K562 (cell line): ENCODE data around the gene SYCP1. TPM values are rescaled to one million over a fixed set of nuclear protein-coding genes. Genes with fewer than 3 reads are reported as not detected.

Experiments
- CEBPB ChIP-seq: fragments of 450-650 bp; IDR thresholded peaks from 2 replicates; pipeline ENCODE4 v1.6.1; 2016; ENCODE audit warnings: missing genetic modification characterization, missing compliant biosample characterization
- DNMT1 ChIP-seq: fragments of 450-650 bp; IDR thresholded peaks from 2 replicates; pipeline ENCODE4 v1.6.1; 2016; ENCODE audit warnings: antibody characterized with exemption, mild to moderate bottlenecking
- GABPB1 ChIP-seq: sonication (generic); formaldehyde crosslinking; IDR thresholded peaks from 2 replicates; pipeline ENCODE4 v1.8.0; 2022; ENCODE audit warnings: mild to moderate bottlenecking, missing genetic modification reagents
- HMGN3 ChIP-seq: IDR thresholded peaks from 2 replicates; pipeline ENCODE4 v1.6.1; 2011; ENCODE audit warnings: borderline replicate concordance, low read depth, mild to moderate bottlenecking, mixed read lengths, low read length; ENCODE audit not compliant: insufficient read length; ENCODE audit errors: extremely low read depth
- RBBP5 ChIP-seq: fragments of 200-600 bp; sonication (generic); IDR thresholded peaks from 2 replicates; pipeline ENCODE4 v1.6.1; 2012; ENCODE audit warnings: borderline replicate concordance, mild to moderate bottlenecking, low read length, control low read depth, inconsistent platforms; ENCODE audit not compliant: insufficient read depth, poor library complexity, severe bottlenecking
- TAF9B ChIP-seq: fragments of 450-650 bp; IDR thresholded peaks from 2 replicates; pipeline ENCODE4 v1.6.1; 2018; ENCODE audit warnings: mild to moderate bottlenecking; ENCODE audit not compliant: partially characterized antibody
- ZNF224 ChIP-seq: sonication (generic); formaldehyde crosslinking; IDR thresholded peaks from 2 replicates; pipeline ENCODE4 v1.8.0; 2022; ENCODE audit warnings: mild to moderate bottlenecking, missing genetic modification reagents
- ZNF717 ChIP-seq: fragments of 250-450 bp; sonication (Bioruptor Pico); IDR thresholded peaks from 2 replicates; pipeline ENCODE4 v1.5.0; 2021
- polyA plus RNA-seq, 8 experiments: library from polyadenylated mRNA; depleted of rRNA in 4 of 8; stranded (reverse) in 5 of 8; unstranded in 3 of 8; fragments of >200 nt; fragmentation: Nextera tagmentation in 2 of 8; fragmentation: Illumina TruSeq in 1 of 8; extraction: Ambion mirVana in 2 of 8; extraction: Trizol in 1 of 8; gene quantifications; 2 replicates each; pipeline versions ENCODE4 v1.2.1 to v1.2.3, GENCODE V29; 2011 to 2014; ENCODE audit warnings: inconsistent platforms in 1 of 8, missing spikeins in 1 of 8
- total RNA-seq, 7 experiments: library from RNA; depleted of rRNA in 6 of 7; stranded (reverse); fragments of >200 nt in 6 of 7; fragmentation: Illumina TruSeq in 2 of 7; extraction: Trizol in 2 of 7; gene quantifications; 2 replicates each; pipeline versions ENCODE4 v1.2.1 to v1.2.3, GENCODE V29; 2011 to 2021; ENCODE audit warnings: low replicate concordance in 1 of 7
- TF ChIP-seq, protein P1 (sequence below): fragments of 450-650 bp; IDR thresholded peaks from 2 replicates; pipeline ENCODE4 v1.6.1; 2016; ENCODE audit warnings: low read depth
- TF ChIP-seq, protein P2 (sequence below): fragments of 450-650 bp; formaldehyde crosslinking; IDR thresholded peaks from 2 replicates; pipeline ENCODE4 v1.4.0; 2020; ENCODE audit warnings: mild to moderate bottlenecking, moderate library complexity
- TF ChIP-seq, protein P3 (sequence below): fragments of 250-450 bp; sonication (Bioruptor Pico); IDR thresholded peaks from 2 replicates; pipeline ENCODE4 v1.8.0; 2021; ENCODE audit warnings: moderate library complexity, mild to moderate bottlenecking, inconsistent platforms

The SYCP1 gene
- total and polyA plus RNA-seq, 9 of the 15 experiments (the other 6 are each of a cell fraction or from before 2014, with no cell fraction given), result not detected

DNA sequence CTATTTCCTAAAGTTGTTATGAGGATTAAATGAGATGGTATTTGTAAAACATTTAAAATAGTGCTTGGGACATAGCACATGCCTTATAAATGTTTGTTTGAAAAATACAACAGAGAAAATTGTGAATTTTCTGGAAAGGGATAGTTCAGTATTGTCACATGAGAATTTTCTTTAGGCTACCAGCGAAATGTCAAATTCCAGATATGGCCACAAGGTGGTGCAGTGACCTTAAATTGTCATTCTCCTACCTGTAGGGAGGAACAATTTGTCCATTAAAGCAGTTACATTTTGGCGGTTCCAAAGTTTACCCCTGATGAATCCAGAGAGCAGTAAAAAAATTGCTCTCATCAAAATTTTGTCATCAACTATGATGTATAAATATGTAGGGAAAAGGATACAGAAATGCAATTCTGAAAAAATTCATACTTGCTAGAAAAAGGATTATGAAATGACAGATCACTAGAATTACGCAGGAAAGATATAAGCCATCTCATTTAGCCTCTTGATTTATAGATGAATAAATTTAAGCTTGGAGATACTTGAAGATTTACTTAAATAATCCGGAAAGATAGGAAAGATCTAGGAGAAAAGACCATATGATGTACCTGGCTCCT, 124.7 kb downstream of the SYCP1 start (continued):
- TF ChIP-seq DNMT1, result no peak
- TF ChIP-seq TAF9B, result no peak
- TF ChIP-seq, protein P1, sequence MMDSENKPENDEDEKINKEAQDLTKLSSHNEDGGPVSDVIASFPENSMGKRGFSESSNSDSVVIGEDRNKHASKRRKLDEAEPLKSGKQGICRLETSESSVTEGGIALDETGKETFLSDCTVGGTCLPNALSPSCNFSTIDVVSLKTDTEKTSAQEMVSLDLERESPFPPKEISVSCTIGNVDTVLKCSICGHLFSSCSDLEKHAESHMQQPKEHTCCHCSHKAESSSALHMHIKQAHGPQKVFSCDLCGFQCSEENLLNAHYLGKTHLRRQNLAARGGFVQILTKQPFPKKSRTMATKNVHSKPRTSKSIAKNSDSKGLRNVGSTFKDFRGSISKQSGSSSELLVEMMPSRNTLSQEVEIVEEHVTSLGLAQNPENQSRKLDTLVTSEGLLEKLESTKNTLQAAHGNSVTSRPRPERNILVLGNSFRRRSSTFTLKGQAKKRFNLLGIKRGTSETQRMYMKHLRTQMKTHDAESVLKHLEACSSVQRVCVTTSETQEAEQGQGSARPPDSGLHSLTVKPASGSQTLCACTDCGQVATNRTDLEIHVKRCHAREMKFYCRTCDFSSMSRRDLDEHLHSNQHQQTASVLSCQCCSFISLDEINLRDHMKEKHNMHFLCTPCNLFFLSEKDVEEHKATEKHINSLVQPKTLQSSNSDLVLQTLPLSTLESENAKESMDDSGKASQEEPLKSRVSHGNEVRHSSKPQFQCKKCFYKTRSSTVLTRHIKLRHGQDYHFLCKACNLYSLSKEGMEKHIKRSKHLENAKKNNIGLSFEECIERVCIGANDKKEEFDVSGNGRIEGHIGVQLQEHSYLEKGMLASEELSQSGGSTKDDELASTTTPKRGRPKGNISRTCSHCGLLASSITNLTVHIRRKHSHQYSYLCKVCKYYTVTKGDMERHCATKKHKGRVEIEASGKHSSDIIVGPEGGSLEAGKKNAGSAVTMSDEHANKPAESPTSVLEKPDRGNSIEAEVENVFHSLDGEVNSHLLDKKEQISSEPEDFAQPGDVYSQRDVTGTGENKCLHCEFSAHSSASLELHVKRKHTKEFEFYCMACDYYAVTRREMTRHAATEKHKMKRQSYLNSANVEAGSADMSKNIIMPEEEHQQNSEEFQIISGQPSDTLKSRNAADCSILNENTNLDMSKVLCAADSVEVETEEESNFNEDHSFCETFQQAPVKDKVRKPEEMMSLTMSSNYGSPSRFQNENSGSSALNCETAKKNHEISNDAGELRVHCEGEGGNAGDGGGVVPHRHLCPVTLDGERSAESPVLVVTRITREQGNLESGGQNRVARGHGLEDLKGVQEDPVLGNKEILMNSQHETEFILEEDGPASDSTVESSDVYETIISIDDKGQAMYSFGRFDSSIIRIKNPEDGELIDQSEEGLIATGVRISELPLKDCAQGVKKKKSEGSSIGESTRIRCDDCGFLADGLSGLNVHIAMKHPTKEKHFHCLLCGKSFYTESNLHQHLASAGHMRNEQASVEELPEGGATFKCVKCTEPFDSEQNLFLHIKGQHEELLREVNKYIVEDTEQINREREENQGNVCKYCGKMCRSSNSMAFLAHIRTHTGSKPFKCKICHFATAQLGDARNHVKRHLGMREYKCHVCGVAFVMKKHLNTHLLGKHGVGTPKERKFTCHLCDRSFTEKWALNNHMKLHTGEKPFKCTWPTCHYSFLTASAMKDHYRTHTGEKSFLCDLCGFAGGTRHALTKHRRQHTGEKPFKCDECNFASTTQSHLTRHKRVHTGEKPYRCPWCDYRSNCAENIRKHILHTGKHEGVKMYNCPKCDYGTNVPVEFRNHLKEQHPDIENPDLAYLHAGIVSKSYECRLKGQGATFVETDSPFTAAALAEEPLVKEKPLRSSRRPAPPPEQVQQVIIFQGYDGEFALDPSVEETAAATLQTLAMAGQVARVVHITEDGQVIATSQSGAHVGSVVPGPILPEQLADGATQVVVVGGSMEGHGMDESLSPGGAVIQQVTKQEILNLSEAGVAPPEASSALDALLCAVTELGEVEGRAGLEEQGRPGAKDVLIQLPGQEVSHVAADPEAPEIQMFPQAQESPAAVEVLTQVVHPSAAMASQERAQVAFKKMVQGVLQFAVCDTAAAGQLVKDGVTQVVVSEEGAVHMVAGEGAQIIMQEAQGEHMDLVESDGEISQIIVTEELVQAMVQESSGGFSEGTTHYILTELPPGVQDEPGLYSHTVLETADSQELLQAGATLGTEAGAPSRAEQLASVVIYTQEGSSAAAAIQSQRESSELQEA, result no peak
- TF ChIP-seq HMGN3, result no peak
- TF ChIP-seq, protein P2, sequence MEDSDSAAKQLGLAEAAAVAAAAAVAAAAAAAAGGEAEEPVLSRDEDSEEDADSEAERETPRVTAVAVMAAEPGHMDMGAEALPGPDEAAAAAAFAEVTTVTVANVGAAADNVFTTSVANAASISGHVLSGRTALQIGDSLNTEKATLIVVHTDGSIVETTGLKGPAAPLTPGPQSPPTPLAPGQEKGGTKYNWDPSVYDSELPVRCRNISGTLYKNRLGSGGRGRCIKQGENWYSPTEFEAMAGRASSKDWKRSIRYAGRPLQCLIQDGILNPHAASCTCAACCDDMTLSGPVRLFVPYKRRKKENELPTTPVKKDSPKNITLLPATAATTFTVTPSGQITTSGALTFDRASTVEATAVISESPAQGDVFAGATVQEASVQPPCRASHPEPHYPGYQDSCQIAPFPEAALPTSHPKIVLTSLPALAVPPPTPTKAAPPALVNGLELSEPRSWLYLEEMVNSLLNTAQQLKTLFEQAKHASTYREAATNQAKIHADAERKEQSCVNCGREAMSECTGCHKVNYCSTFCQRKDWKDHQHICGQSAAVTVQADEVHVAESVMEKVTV (CRISPR knock-in tag), result 0 out of 2 replicates have a peak, but pooled peaks have one; percentile 29
- TF ChIP-seq GABPB1, result no peak
- no peak for TF ChIP-seq ZNF717 (CRISPR knock-in tag)
- no peak for TF ChIP-seq ZNF224 (CRISPR knock-in tag)
- no peak for TF ChIP-seq RBBP5
- TF ChIP-seq, protein P3, sequence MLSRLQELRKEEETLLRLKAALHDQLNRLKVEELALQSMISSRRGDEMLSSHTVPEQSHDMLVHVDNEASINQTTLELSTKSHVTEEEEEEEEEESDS (CRISPR knock-in tag), result no peak
- no peak for TF ChIP-seq CEBPB (tag)
